ENCODE data around the gene BLOC1S1.
A peak's percentile ranks its signal among the peaks of the same experiment; 100 is the strongest.

Gene BLOC1S1

DNA sequence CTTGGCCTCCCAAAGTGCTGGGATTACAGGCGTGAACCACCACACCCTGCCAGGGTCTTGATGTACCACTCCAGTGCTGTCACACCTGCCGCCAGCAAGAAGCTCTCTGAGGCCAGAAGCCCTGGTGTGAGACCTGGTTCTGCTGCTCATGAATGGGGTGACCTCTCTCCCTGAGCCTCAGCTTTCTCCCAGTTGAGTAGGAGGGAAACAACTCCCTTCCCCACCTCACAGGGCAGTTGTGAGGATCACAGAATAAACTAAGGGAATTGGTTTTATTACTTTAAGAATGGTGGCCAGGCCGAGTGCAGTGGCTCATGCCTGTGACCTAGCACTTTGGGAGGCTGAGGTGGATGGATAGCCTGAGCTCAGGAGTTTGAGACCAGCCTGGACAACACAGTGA lies 18.7 kb downstream of the BLOC1S1 start:
- Histone ChIP-seq H3K4me3 (ENCODE audit: low read depth, low read length) (no peak overlapping the region), H3K27me3 (no peaks in the 10 kb centered on the region), H3K36me3 (no peaks in the 10 kb centered on the region), H3K9me3 (no peaks in the 10 kb centered on the region), H3K4me1 (peaks cover 7% of the 10 kb centered on the region; the same call in 1 of the 2 replicates)
- no peak for TF ChIP-seq CTCF (IDR thresholded peaks at IDR 0.05; ENCODE audit: low read depth, low read length)
- DNase-seq: no peak

DNA sequence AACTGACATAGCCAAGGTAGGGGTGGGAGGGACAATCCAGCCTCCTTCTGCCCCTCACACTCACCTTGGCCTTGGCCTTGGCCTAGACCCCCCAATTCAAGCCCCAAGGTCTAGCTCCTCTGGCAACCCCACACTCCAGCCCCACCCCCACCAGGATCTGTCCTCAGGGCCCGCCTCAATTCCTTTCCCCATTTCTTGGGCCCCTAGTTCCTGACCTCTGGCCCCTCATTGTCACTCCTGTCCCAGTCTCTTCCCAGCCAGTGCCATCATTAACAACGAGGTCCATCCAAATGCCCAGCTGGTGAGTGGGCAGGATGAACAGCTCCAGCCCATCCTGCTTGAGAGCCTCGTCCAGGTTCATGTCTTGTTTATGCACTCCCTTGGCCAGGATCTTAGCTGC lies 20.2 kb downstream of the BLOC1S1 start:
- Histone ChIP-seq H3K27me3 (no peaks in the 10 kb centered on the region), H3K9me3 (no peaks in the 10 kb centered on the region), H3K36me3 (no peaks in the 10 kb centered on the region), H3K4me3 (ENCODE audit: low read depth, low read length) (no peak overlapping the region), H3K4me1 (peaks cover 7% of the 10 kb centered on the region; the same call in 1 of the 2 replicates)
- TF ChIP-seq CTCF (IDR thresholded peaks at IDR 0.05; ENCODE audit: low read depth, low read length): no peak
- no peak for DNase-seq

GRCh38 chr12:55736780-55737580 lies 21.1 kb downstream of the BLOC1S1 start:
- no peaks in the 10 kb centered on the region for H3K36me3 ChIP-seq
- peak; percentile 90 for TF ChIP-seq CTCF (IDR thresholded peaks at IDR 0.05; ENCODE audit: low read depth, low read length)
- no peaks in the 10 kb centered on the region for H3K9me3 ChIP-seq
- DNase-seq: peak; percentile 71
- peaks cover 8% of the 10 kb centered on the region; the same call in 1 of the 2 replicates for H3K4me1 ChIP-seq
- H3K27me3 ChIP-seq: no peaks in the 10 kb centered on the region
- H3K4me3 ChIP-seq (ENCODE audit: low read depth, low read length): no peak overlapping the region

DNA sequence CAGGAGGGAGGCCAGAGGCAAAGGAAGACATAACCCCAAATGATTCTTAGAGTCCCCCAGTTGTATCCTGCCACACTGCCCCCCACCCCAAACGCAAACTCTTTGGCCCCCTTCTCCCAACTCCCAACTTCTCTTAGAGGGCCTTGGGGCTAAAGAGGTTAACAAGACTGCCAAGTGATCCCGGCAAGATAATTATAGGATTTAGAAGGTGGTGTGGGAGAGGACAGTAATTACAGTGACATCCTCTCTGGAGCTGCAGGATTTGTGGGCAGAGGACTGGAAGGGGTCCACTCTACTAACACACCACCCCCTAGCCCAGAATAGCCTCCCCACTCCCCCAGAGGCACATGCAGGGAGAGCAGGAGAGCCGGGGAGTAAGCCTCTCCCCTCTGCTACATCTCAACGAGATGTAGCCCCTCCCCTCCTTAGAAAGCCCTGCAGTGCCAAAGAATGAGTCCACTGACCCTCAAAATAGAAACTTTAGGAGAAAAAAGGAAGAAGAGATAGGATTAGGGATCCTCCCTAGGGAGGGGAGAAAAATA lies 21.8 kb downstream of the BLOC1S1 start:
- Histone ChIP-seq H3K27me3 (no peaks in the 10 kb centered on the region), H3K4me3 (ENCODE audit: low read depth, low read length) (peak overlapping the region; percentile 82), H3K9me3 (no peaks in the 10 kb centered on the region), H3K4me1 (peaks cover 13% of the 10 kb centered on the region), H3K36me3 (no peaks in the 10 kb centered on the region)
- DNase-seq: no peak
- no peak for TF ChIP-seq CTCF (IDR thresholded peaks at IDR 0.05; ENCODE audit: low read depth, low read length)

DNA sequence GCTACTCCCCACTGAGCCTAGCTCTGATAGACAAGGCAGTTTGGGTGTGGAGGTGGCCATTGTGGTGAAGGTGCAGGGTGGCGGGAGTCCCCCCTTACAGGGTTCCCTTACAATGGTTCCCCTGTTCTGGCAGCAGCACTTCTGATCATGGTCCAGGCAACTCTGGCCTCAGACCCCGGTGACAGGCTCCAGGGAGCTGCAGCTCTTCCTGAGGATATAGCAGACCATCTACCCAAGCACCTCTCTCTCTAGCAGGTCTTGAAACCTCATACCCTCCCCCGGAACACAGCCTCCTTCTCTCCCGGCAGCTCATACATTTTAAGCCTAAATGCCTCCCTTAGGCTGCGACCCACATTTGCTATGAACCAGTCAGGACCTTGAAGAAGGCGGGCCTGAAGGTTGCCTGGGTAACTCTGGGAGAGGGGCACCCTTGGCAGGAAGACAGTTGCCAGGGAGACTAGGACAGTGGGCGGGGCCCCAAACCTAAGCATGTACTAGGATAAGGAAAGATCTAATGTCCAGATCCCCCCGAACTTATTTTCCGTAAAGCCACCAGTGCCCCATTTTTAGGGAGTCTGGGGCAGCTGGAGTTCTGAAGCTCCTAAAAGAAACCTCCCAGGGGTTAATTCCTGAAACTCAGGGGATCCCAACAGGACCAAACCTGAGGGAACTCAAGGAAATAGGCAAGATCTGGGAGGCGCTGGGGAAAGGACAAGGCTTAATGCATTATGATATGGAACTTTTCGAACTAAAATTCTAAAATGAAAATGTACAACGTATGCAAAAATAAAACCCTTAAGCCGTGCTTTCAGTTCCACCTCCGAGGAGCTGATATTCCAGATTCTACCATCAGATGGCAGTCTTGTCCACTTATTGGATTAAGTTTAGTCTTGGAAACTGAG lies 22.5 kb downstream of the BLOC1S1 start:
- DNase-seq: peak; percentile 90
- Histone ChIP-seq H3K9me3 (no peaks in the 10 kb centered on the region), H3K4me3 (ENCODE audit: low read depth, low read length) (peak overlapping the region; percentile 82), H3K27me3 (no peaks in the 10 kb centered on the region), H3K36me3 (no peaks in the 10 kb centered on the region), H3K4me1 (peaks cover 14% of the 10 kb centered on the region)
- peak; percentile 82 for TF ChIP-seq CTCF (IDR thresholded peaks at IDR 0.05; ENCODE audit: low read depth, low read length)

All from BE2C (cell line).